ENCODE results near the gene EID1.
"Not testable (repeated sequence)": the region's sequence is repeated elsewhere in the genome, so short reads cannot be mapped to it uniquely, and the experiment has no call there.

The EID1 gene, protein sequence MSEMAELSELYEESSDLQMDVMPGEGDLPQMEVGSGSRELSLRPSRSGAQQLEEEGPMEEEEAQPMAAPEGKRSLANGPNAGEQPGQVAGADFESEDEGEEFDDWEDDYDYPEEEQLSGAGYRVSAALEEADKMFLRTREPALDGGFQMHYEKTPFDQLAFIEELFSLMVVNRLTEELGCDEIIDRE

GRCh38 chr15:48877630-48878595, at the start of gene EID1:
Gene EID1, plus strand, starts transcription at chr15:48878134. Its CDS starts 43 bp downstream, at chr15:48878177.
- DNase-seq (ENCODE audit: low read depth in 2 of 3, low spot score in 2 of 3), result peak; percentile 75 to 91 (median 82)

GRCh38 chr15:48828471-48828870, 49.5 kb upstream of the EID1 start:
- DNase-seq (ENCODE audit: low read depth in 2 of 3, low spot score in 2 of 3), result no peak

- no peak for DNase-seq (ENCODE audit: low read depth in 2 of 3, low spot score in 2 of 3)
Observed at GRCh38 chr15:48828906-48829305, 49.0 kb upstream of the EID1 start.

DNA sequence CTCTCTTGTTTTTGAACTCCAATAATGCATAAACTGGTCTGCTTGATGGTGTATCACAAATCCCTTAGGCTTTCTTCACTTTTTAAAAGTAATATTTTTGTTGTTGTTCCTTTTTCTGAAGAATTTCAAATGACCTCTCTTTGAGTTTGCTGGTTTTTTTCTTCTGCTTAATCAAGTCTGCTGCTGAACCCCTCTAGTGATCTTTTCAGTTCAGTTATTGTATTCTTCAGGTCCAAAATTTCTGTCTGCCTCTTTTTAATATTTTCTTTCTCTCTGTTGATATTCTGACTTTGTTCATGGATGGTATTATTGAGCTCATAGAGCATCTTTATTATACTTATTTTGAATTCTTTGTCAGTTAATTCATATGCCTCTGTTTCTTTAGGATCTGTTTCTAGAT, 45.3 kb upstream of the EID1 start:
- no peak for DNase-seq (ENCODE audit: low read depth in 2 of 3, low spot score in 2 of 3)

DNA sequence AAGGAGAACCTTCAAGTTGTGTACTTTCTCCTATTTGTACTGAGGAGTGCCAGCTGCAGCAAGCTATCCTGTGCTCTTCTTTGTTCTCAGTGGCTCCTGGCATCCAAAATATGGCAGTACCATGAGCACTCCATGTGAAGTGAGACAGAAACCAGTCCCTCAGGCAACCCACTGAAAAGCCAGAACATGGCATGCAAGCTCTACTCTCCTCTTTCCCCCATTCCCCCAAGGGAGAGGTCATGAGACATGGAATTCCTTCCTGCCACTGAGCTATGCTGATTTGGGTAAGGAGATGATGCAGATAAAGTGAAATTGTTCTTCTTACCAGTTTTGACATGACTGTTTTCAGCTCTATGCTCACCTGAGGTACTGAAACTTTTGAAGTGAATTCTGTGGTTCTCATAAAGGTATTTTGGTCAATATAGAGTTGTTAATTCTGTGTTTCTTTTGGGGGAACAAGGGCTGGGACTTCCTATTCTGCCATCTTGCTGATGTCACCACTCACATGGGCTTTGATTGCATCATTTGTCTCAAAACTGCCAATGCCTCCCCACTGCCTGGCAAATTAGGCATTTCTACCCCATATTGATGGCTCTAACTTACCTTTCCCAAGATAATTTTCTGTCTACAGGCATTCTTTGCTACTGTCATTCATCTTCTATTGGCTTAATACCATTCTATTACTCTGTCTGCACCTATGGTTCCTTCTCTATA, 44.3 kb upstream of the EID1 start:
- no peak for DNase-seq (ENCODE audit: low read depth in 2 of 3, low spot score in 2 of 3)

GRCh38 chr15:48834756-48835155, 43.2 kb upstream of the EID1 start:
- DNase-seq (ENCODE audit: low read depth in 2 of 3, low spot score in 2 of 3), result no peak

GRCh38 chr15:48842501-48842900, 35.4 kb upstream of the EID1 start:
- no peak for DNase-seq (ENCODE audit: low read depth in 2 of 3, low spot score in 2 of 3)

GRCh38 chr15:48845123-48845522, 32.8 kb upstream of the EID1 start:
- DNase-seq (ENCODE audit: low read depth in 2 of 3, low spot score in 2 of 3), result no peak

DNA sequence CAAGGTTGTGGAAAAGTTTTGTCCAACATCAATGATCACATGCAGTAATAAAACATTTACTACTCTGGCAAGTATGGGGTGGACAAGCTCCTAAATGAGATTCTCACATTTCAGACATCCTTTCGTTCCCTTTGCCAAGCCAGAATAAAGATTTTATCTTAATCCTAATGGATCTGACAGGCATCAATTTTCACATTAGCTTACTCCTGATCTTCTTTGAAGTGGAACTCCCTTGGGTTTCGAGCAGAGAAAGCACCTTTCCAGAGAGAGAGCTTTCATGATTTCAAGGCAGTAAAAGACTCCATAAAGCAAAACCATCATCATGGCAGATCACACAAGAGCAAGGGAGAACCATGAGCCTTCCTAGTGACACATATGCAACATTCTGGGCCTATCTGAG, 27.3 kb upstream of the EID1 start:
- no peak for DNase-seq (ENCODE audit: low read depth in 2 of 3, low spot score in 2 of 3)

- DNase-seq (ENCODE audit: low read depth in 2 of 3, low spot score in 2 of 3), result no peak
Observed at GRCh38 chr15:48851956-48852355, 26.0 kb upstream of the EID1 start.

DNA sequence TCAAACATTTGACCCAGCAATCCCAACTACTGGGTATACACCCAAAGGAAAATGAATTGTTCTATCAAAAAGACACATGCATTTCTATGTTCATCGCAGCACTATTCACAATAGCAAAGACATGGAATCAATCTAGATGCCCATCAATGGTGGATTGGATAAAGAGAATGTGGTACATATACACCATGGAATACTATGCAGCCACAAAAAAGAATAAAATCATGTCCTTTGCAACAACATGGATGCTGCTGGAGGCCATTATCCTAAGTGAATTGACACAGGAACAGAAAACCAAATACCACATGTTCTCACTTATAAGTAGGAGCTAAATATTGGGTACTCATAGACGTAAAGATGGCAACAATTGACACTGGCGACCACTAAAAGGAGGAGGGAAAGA, 23.5 kb upstream of the EID1 start:
- DNase-seq (ENCODE audit: low read depth in 2 of 3, low spot score in 2 of 3), result not testable (repeated sequence)

GRCh38 chr15:48855501-48856440, 22.2 kb upstream of the EID1 start:
- DNase-seq (ENCODE audit: low read depth in 2 of 3, low spot score in 2 of 3), result no peak

DNA sequence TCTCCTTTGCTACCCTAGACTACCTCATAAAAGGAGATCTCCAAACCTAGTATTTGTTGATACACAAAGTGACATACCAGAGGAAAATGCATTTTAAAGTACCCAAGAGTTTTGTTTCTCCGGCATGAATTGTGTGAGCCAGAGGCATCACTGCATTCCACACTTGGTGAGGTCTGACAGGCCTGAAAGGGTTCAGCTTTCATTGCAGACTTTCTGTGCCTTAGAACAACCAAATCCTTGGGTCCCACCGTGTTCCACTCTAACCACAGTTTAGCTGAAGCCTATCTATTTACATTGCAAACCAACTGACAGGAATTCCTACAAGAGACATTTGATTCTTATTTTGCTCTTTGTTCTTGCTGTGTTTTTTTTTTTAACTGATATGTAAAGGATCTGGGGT, 21.0 kb upstream of the EID1 start:
- no peak for DNase-seq (ENCODE audit: low read depth in 2 of 3, low spot score in 2 of 3)

DNA sequence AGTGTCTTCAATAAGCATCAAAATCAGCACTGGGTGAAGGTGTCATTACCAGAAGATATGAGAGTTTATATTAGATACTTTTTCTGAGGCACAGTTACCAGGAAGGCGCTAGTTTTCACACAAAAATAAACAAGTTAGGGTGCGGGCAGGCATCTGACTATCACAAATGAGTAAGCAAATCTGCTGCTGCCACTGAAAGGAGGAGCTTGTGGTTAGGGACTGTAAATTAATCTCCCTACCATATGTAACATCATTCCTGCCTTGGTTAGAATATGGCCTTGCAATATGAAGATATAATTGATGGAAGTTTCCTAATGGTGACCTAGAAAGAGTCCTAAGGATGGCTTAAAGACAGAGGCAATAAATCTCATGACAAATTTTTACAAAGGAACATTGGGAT, 19.5 kb upstream of the EID1 start:
- DNase-seq (ENCODE audit: low read depth in 2 of 3, low spot score in 2 of 3), result no peak

GRCh38 chr15:48859426-48859825, 18.5 kb upstream of the EID1 start:
- DNase-seq (ENCODE audit: low read depth in 2 of 3, low spot score in 2 of 3), result no peak

- no peak for DNase-seq (ENCODE audit: low read depth in 2 of 3, low spot score in 2 of 3)
Observed at GRCh38 chr15:48861813-48862431, 16.0 kb upstream of the EID1 start.

GRCh38 chr15:48862705-48863104, 15.2 kb upstream of the EID1 start:
- no peak for DNase-seq (ENCODE audit: low read depth in 2 of 3, low spot score in 2 of 3)

- no peak for DNase-seq (ENCODE audit: low read depth in 2 of 3, low spot score in 2 of 3)
Observed at GRCh38 chr15:48865370-48866079, 12.4 kb upstream of the EID1 start.

DNA sequence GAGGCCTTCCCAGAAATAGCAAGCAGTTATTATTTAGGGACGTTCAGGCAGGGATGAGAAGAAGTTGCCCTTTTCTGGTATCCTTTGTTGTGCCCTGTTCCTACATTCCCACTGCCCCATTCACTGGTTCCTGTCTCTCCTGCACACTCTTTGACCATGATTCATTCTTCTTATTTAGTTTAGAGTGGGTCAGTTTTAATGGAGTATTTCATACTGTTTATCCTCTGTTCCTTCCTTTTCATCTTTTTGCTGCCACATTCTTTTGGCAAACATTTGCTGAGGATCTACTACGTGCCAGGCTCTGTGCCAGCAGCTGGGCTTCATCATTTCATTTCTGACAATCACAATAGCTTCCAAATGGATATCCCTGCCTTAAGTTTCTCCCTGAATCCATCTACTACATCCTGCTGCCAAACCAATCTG, 11.8 kb upstream of the EID1 start:
- DNase-seq (ENCODE audit: low read depth in 2 of 3, low spot score in 2 of 3), result no peak

GRCh38 chr15:48868023-48868422, 9.9 kb upstream of the EID1 start:
- DNase-seq (ENCODE audit: low read depth in 2 of 3, low spot score in 2 of 3), result no peak
